GM10266 (cell line): ENCODE measurements around the gene EMSY.
"Not testable (repeated sequence)": the region's sequence is repeated elsewhere in the genome, so short reads cannot be mapped to it uniquely, and the experiment has no call there.

ENCODE experiments used
- DNase-seq: peaks from one replicate; pipeline ENCODE4 v3.0.0; 2012; ENCODE audit errors: extremely low spot score
- TF ChIP-seq, protein P1 (sequence below): IDR thresholded peaks from 2 replicates; pipeline ENCODE4 v1.5.1; 2012; ENCODE audit warnings: mild to moderate bottlenecking, low read depth; ENCODE audit not compliant: control insufficient read depth, insufficient read depth; ENCODE audit errors: missing control alignments

The EMSY gene

DNA sequence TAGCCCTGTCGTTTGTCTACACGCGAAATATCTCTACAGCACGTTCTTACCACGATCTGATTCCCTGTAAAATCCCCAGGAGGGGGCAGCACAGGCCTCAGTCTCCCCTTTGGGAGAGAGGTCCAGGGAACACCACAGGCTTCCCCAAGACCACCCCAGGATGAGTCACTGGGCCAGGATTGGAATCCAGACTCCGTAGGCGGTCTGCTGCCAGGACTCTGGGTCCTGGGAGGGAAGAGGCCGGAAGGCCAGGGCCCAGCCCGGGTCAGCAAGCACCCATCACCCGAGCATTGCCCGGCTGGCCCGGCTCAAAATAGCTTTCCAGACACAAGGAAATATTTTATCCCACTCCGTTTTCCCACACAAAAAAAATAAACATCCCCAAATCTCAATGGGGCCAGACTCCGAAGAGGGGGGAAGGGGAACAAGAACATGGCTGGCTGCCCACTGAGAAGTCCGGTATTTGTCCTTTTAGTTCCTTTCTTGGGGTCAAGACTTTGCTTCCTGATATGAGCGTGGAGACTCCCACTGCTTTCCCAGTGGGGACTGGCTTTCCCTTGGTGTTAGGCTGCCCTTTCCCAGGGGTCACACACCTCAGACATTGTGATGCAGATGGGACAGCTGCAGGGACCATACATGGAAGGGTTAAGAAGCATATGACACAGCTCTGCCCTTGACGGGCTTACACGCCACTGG, 134.4 kb downstream of the EMSY start:
- no peak for DNase-seq
- TF ChIP-seq, protein P1, sequence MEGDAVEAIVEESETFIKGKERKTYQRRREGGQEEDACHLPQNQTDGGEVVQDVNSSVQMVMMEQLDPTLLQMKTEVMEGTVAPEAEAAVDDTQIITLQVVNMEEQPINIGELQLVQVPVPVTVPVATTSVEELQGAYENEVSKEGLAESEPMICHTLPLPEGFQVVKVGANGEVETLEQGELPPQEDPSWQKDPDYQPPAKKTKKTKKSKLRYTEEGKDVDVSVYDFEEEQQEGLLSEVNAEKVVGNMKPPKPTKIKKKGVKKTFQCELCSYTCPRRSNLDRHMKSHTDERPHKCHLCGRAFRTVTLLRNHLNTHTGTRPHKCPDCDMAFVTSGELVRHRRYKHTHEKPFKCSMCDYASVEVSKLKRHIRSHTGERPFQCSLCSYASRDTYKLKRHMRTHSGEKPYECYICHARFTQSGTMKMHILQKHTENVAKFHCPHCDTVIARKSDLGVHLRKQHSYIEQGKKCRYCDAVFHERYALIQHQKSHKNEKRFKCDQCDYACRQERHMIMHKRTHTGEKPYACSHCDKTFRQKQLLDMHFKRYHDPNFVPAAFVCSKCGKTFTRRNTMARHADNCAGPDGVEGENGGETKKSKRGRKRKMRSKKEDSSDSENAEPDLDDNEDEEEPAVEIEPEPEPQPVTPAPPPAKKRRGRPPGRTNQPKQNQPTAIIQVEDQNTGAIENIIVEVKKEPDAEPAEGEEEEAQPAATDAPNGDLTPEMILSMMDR, result no peak

DNA sequence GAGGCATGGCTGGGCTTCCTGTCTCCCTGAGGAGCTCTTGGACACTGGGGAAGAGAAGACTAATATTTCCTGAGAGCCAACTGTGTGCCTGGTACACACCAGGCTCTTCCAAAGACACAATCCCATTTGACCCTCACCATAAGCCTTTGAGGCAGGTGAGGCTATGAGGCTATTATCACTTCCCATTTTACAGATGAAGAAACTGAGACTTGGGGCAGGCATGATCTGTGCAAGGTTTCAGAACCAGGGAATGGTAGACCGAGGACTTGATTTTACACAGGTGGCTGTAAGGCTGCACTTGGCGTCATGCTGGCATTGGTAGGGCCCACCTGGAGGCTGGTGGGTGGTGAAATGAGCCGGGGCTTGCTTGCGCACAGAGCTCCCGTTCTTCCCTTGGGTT, 134.9 kb downstream of the EMSY start:
- TF ChIP-seq, protein P1, result no peak
- DNase-seq, result no peak

DNA sequence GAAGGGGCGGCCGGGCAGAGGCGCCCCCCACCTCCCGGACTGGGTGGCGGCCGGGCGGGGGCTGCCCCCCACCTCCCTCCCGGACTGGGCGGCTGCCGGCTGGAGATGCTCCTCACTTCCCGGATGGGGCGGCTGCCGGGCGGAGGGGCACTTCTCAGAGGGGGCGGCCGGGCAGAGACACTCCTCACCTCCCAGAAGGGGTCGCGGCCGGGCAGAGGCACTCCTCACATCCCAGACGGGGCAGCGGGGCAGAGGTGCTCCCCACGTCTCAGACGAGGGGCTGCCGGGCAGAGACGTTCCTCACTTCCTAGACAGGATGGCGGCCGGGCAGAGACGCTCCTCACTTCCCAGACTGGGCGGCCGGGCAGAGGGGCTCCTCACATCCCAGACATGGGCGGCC, 137.7 kb downstream of the EMSY start:
- not testable (repeated sequence) for DNase-seq

DNA sequence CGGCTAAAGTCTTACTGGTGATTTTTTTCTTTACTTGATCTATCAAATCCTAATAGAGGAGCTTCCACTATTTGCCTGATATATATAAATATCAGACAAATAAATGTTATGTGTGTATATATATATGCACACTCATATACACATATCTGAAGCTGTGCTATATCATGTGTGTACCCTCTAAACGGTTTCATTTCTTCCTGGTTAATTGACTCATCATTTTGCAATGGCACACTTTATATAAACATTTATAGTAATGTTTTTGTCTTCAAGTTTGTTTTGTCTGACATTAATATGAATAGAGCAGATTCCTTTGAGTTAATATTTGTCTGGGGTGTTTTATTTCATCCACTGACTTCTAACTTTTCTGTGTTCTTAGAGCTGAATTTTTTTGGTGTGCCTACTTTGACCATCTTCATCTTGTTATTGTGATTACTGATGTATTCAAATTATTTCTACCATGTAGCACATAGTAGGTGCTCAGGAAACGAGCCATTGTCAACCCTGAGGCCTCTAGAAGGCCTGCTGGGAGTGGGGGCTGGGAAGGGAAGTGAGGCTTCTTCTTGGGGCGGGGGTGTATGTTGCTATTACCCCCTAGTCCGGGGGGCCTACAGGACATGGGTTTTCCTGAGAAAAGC, 143.1 kb downstream of the EMSY start:
- TF ChIP-seq, protein P1, result no peak
- no peak for DNase-seq

DNA sequence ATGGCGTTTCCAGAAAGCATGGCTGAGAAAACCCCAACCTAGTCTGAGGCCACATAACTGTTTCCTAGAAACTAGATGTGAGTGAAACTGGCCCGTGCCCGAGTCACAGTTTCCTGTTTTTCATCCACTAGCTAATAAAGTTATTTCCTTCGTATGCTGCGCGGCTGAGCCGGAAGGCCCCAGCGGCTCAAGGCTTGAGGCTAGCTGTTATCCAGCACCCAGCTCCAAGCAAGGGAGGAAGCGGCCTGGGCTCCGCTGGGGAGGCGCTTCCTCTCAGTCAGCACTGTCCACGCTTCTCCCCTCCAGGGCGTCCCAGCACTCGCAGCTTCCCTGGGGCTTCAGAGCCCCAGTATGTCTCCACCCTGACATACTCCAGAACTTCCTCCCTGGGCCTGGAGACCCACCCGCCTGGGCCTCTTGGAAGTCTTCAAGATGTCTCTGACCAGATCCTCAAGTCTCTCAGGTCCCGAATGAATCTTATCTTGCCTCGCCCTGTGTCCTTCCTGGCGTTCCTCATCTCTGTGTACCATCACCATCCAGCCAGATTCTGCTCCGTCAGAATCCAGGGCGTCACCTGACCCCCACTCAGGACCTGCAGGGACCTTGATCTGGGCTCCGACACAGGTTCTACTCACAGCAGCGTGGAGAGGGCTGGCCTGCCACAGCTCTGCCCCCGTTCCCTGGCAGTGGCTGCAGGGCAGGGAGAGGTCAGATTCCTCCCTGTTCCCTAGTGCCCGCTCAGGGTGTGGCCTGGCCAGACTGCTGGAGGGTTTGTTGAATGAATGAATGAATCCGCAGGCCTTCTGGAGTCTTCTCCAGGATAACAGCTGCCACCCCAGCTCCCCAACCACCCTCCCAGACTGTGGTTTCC, 143.9 kb downstream of the EMSY start:
- TF ChIP-seq, protein P1, result no peak
- DNase-seq, result no peak

DNA sequence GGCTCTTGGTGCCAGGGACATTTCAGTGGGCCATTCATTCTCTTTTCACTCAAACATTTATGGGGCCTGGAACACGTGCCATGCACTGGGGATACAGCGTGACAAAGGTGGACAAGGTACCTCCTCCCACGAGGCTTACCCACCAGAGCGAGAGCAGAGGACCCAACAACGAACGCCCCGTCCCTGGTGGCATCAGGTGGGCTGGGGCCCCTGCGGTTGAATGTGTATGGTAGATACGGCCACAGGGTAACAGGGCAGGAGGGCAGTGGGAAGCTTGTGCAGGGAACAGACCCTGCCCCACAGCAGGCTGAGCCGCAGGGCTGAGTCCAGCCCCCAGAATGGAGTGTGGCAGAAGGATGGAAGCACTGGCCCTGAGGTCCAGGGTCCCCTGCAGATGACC, 144.7 kb downstream of the EMSY start:
- TF ChIP-seq, protein P1, result no peak
- no peak for DNase-seq

DNA sequence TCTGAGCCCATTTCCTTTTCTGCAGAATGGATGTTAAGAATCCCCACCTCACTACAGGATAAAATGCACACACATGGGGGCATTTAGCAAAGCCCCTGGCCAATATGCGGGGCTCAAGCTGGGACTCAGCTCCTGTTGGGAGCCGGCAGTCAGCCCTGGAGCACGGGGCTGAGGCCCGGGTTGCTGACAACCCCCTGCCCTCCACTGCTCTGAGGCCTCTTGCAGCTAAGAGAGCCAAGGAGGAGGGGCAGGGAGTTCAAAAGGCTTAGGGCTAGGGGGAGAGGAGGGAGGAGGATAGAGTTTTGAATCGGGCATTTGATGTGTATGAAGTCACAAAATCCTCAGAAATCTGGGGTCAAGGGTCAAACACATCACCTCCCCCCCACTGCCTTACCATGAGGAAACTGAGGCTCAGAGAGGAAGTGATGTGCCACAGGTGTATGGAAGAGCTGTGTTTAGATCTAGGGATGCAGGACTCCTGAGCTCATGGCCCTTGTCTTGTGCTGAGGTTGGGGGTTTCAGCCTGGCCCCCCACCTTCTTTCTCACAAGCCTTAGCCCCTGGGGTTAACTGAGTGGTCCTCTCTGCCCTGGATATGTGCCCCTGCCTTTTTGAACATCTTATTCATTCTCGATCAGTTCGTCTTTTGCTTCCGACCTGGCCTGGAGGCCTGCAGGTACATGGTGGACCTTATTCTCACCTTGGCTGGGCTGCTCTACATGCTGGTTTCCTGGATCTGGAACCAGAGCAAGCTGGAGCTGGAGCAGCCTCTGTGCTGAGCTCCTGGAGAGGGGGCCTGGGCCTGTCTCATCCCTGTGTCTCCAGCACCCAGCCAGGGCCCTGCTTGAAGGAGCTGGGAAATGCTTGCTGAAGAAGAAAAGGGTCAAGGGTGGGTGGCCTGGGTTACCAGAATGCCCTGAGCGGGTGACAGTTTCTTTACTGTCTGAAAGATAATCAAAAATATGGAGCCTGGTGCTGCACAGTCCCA, 145.4 kb downstream of the EMSY start:
- TF ChIP-seq, protein P1, result no peak
- no peak for DNase-seq
